Keratinocyte (primary cell): ENCODE measurements around the gene WDR33. TPM values are rescaled to one million over a fixed set of nuclear protein-coding genes. Genes with fewer than 3 reads are reported as not detected.

Experiments used
- DNase-seq: peaks from one replicate; pipeline ENCODE4 v3.0.0-alpha.2; 2011; ENCODE audit warnings: low read depth, missing footprints, low spot score
- FAIRE-seq: peaks from 2 replicates; lab custom pipeline; 2011; peaks lifted over from hg19 to GRCh38; lab: Jason Lieb, UNC
- H2AFZ ChIP-seq: 2 replicates; pipeline ENCODE4 v1.6.0; 2012; ENCODE audit warnings: low read length, control low read depth, inconsistent platforms; ENCODE audit not compliant: control insufficient read depth
- H3K27ac ChIP-seq: 2 replicates; pipeline ENCODE4 v1.5.1; 2011; ENCODE audit warnings: low read length; ENCODE audit not compliant: control insufficient read depth, insufficient read depth
- H3K27me3 ChIP-seq: 3 replicates; pipeline ENCODE4 v1.6.0; 2011; ENCODE audit warnings: low read length; ENCODE audit not compliant: control insufficient read depth, insufficient read depth; ENCODE audit errors: extremely low read depth
- H3K36me3 ChIP-seq, 2 experiments: 2 replicates in 1 of 2; 3 replicates in 1 of 2; pipeline ENCODE4 v1.5.1; 2011; ENCODE audit warnings: low read length in 2 of 2, mild to moderate bottlenecking in 1 of 2; ENCODE audit not compliant: control insufficient read depth in 2 of 2, insufficient read depth in 2 of 2; ENCODE audit errors: extremely low read depth in 1 of 2
- H3K4me1 ChIP-seq: 3 replicates; pipeline ENCODE4 v1.5.1; 2011; ENCODE audit warnings: low read length; ENCODE audit not compliant: control insufficient read depth, insufficient read depth; ENCODE audit errors: extremely low read depth
- H3K4me2 ChIP-seq: 3 replicates; pipeline ENCODE4 v1.6.0; 2011; ENCODE audit warnings: low read depth, low read length; ENCODE audit not compliant: control insufficient read depth, insufficient read depth; ENCODE audit errors: extremely low read depth
- H3K4me3 ChIP-seq, 3 experiments: fragments of 200-600 bp in 1 of 3; sonication (generic) in 1 of 3; 2 replicates in 2 of 3; 3 replicates in 1 of 3; pipeline ENCODE4 v1.5.1; 2011 to 2016; ENCODE audit warnings: low read length in 3 of 3, mild to moderate bottlenecking in 3 of 3, control low read depth in 2 of 3, inconsistent platforms in 1 of 3, low read depth in 1 of 3, mixed read lengths in 1 of 3, mixed run types in 1 of 3, moderate library complexity in 1 of 3; ENCODE audit not compliant: control insufficient read depth in 2 of 3, insufficient read depth in 2 of 3; ENCODE audit errors: extremely low read depth in 1 of 3
- H3K79me2 ChIP-seq: 2 replicates; pipeline ENCODE4 v1.6.0; 2012; ENCODE audit warnings: low read length; ENCODE audit not compliant: control insufficient read depth, insufficient read depth
- H3K9ac ChIP-seq: 3 replicates; pipeline ENCODE4 v1.6.0; 2011; ENCODE audit warnings: low read length; ENCODE audit not compliant: control insufficient read depth, insufficient read depth; ENCODE audit errors: extremely low read depth
- H3K9me1 ChIP-seq: 3 replicates; pipeline ENCODE4 v1.6.0; 2011; ENCODE audit warnings: low read length; ENCODE audit not compliant: control insufficient read depth, insufficient read depth; ENCODE audit errors: extremely low read depth
- H3K9me3 ChIP-seq: 2 replicates; pipeline ENCODE4 v1.5.1; 2012; ENCODE audit warnings: low read depth, low read length; ENCODE audit not compliant: control insufficient read depth
- H4K20me1 ChIP-seq: 3 replicates; pipeline ENCODE4 v1.6.0; 2011; ENCODE audit warnings: low read length; ENCODE audit not compliant: control insufficient read depth, insufficient read depth; ENCODE audit errors: extremely low read depth
- CTCF ChIP-seq, 3 experiments: IDR thresholded peaks in 1 of 3; conservative IDR thresholded peaks in 1 of 3; optimal IDR thresholded peaks in 1 of 3; 2 replicates in 2 of 3; 3 replicates in 1 of 3; pipeline versions ENCODE3 to v1.5.1; 2011; ENCODE audit warnings: low read length in 3 of 3, mild to moderate bottlenecking in 3 of 3, moderate library complexity in 2 of 3, control low read depth in 1 of 3, inconsistent platforms in 1 of 3; ENCODE audit not compliant: insufficient read depth in 2 of 3; ENCODE audit errors: extremely low read depth in 1 of 3
- EZH2 ChIP-seq: IDR thresholded peaks from one replicate; pipeline ENCODE4 v1.6.1; 2012; ENCODE audit warnings: inconsistent platforms, mild to moderate bottlenecking, low read length, moderate library complexity
- dilution Hi-C: fragments of 300-500 bp; cut with MboI; formaldehyde crosslinking; loops from one replicate; pipeline ENCODE4 v1.7.0; 2020; ENCODE audit warnings: low sequenced_read_pairs; ENCODE audit not compliant: extremely low pct_ligation_motif_present
- polyA plus RNA-seq, 5 experiments: library from polyadenylated mRNA; depleted of rRNA in 3 of 5; stranded (reverse) in 3 of 5; stranded (forward) in 1 of 5; unstranded in 1 of 5; fragments of >200 nt; gene quantifications; 1 replicate in 1 of 5; 2 replicates in 3 of 5; 3 replicates in 1 of 5; pipeline versions ENCODE4 v1.2.1 to v1.2.3, GENCODE V29; 2011 to 2012; ENCODE audit warnings: missing spikeins in 2 of 5, low read depth in 1 of 5, low replicate concordance in 1 of 5

The WDR33 gene
- polyA plus RNA-seq, 1 donor (not counting 4 experiments of a cell fraction or from before 2014, with no cell fraction given) = 44.5 TPM

GRCh38 chr2:127721311-127721977 lies 89.5 kb downstream of the WDR33 start:
- peak overlapping the region; percentile 72 for H3K4me2 ChIP-seq
- FAIRE-seq (no peak), DNase-seq (peak; percentile 63)
- peak overlapping the region; percentile 28 for H3K9ac ChIP-seq
- H3K4me3 ChIP-seq = peak overlapping the region in 2 of 3 experiments; percentile 28 to 43
- no peaks in the 10 kb centered on the region for H3K9me1 ChIP-seq
- dilution Hi-C loops = no loop called here
- peaks cover 12 to 20% of the 10 kb centered on the region in 2 experiments for H3K36me3 ChIP-seq
- peaks cover 18% of the 10 kb centered on the region for H3K4me1 ChIP-seq
- no peak for TF ChIP-seq CTCF (optimal IDR thresholded peaks at IDR 0.05 in 1 of 3, IDR thresholded peaks at IDR 0.05 in 1 of 3, conservative IDR thresholded peaks at IDR 0.05 in 1 of 3; ENCODE audit: extremely low read depth in 1 of 3, insufficient read depth in 2 of 3, low read length in 3 of 3)
- TF ChIP-seq EZH2 = no peak
- H3K9me3 ChIP-seq = no peaks in the 10 kb centered on the region
- H3K79me2 ChIP-seq = no peaks in the 10 kb centered on the region
- no peak overlapping the region for H2AFZ ChIP-seq
- no peaks in the 10 kb centered on the region for H3K27me3 ChIP-seq
- H3K27ac ChIP-seq = peak overlapping the region; percentile 92
- H4K20me1 ChIP-seq = no peaks in the 10 kb centered on the region

GRCh38 chr2:127719301-127720218 lies 91.4 kb downstream of the WDR33 start:
- Histone ChIP-seq H3K79me2 (no peaks in the 10 kb centered on the region), H3K4me1 (peaks cover 18% of the 10 kb centered on the region), H3K4me2 (no peak overlapping the region), H3K36me3 (peaks cover 12 to 27% of the 10 kb centered on the region in 2 experiments), H3K9me3 (no peaks in the 10 kb centered on the region), H3K27ac (no peak overlapping the region), H3K9ac (no peak overlapping the region), H4K20me1 (no peaks in the 10 kb centered on the region), H2AFZ (no peak overlapping the region), H3K9me1 (no peaks in the 10 kb centered on the region), H3K27me3 (no peaks in the 10 kb centered on the region), H3K4me3 (no peak overlapping the region)
- no peak for FAIRE-seq
- dilution Hi-C loops = no loop called here
- TF ChIP-seq CTCF (optimal IDR thresholded peaks at IDR 0.05 in 1 of 3, IDR thresholded peaks at IDR 0.05 in 1 of 3, conservative IDR thresholded peaks at IDR 0.05 in 1 of 3; ENCODE audit: extremely low read depth in 1 of 3, insufficient read depth in 2 of 3, low read length in 3 of 3) (no peak), EZH2 (no peak)
- DNase-seq = no peak
